Activated CD4-positive, alpha-beta T cell treated with anti-CD3 and anti-CD28 coated beads for 24 hours (primary cell): Measurements from ENCODE around the gene CBFB.
A peak's percentile ranks its signal among the peaks of the same experiment; 100 is the strongest.

Experiments used
- DNase-seq, 2 donors: peaks; one replicate each; pipeline ENCODE4 v3.0.0-alpha.2; 2020; ENCODE audit warnings: low read depth in 2 of 2

The CBFB gene

DNA sequence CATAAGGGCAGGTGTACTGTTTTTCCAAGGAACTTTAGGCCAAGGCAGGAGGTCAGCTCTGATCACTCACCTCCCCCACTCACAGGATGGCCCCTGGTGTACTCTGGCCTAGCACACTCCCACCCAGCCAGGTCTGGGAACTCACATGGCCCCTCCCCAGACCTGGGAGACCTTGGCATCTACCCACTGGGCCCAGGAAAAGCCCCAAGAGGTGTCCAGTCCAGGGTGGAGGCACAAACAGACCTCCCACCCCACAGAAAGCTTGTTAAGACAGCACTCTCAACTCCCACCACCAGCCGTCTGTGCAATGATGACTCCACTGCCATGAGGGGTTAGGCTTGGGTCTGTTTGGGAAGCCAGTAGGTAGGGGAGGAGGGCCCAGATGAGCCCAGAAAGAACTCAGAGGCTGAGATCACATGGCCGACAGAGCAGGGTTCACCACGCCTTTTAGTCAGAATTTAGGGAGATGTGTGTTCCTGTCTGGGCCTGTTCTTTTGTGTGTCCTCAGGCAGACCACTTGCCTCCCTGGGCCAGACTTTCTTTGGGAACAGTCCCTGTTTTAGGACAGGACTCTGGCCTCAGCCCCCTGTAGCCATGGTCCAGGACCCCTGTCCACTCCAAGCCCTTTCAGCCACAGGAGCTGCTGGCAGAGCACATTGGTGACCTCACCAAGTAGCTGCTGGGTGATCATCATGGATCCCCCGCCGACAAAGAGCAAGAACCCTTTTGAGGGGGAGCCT is 12.1 kb upstream of the CBFB start:
- no peak for DNase-seq

DNA sequence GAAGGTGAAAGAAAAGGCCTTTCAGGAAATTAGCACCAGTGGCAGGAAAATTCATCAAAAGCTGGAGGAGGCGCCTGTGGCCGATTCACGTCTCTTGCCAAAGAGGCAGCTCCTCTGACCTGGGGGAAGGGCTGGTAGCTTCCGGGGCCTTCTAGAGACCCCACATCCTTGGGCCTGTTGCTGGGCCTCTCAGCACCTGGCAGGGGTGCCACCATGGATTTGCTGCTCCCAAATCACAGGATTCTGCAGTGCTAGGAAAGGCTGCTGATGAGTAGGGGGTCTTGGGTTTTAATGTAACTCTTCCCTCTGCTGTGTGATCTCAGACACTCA is 11.6 kb upstream of the CBFB start:
- no peak for DNase-seq

DNA sequence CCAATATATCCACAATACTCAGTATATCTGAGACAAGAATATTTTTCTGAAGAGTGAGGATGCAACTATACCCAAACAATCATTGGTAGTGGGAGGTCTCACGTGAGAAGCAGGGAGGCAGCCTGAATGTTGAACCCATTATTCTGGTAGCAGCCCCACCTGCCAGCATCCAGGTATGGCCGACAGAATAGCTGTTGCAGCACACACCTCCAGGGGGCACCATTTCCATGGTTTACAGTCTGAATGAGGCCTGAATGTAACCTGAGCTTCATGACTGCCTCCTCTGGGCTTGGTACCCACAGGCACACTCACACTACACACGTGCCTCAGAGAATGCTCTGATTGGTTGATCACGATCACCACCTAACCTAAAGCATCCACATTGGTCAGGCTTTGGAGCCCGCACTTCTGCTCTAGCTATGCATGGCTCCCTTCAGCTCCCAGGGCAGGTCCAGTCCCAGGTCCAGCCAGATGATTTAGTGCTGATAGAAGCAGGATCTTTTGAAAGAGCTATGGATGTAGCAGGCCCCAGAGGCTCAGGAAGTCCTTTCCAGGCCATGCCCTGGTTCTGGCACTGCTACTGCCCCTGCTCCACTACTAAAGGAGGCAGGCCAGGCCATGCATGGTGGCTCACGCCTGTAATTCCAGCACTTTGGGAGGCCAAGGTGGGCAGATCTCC is 11.0 kb upstream of the CBFB start:
- DNase-seq = peak; percentile 83 to 90

DNA sequence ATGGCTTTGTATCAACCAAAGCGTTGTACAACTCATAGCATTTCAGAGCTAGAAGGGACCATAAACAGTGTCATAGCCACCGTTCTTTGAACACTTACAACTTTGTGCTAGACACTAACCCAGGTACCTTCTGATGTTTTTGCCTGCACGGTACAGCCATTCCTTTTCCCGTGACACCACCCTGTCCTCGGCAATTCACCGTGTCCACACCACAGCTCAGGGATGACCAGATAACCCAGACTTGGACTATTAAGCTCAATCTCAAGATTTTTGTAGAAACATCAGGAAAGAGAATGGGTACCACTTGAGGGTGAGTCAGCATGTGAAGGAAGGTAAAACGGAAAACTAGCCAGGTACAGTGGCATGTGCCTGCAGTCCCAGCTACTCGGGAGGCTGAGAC is 9.8 kb upstream of the CBFB start:
- no peak for DNase-seq

DNA sequence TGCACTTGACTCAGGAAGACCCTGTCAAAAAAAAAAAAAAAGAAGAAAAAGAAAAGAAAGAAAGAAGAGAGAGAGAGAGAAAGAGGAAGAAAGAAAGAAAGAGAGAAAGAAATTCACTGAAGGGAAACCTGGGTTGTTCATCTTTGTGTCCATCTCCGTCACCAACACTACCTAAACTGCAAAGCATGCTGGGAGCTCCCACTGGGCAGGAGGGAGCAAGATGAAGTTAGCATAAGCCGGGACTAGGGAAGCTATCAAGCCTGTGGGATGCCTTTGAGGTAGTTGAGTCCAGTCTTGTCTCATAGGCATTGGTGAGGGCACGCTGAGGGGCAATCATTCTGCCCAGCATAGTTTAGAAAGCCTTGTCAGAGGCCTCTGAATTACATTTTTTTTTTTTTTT is 7.6 kb upstream of the CBFB start:
- DNase-seq = no peak

DNA sequence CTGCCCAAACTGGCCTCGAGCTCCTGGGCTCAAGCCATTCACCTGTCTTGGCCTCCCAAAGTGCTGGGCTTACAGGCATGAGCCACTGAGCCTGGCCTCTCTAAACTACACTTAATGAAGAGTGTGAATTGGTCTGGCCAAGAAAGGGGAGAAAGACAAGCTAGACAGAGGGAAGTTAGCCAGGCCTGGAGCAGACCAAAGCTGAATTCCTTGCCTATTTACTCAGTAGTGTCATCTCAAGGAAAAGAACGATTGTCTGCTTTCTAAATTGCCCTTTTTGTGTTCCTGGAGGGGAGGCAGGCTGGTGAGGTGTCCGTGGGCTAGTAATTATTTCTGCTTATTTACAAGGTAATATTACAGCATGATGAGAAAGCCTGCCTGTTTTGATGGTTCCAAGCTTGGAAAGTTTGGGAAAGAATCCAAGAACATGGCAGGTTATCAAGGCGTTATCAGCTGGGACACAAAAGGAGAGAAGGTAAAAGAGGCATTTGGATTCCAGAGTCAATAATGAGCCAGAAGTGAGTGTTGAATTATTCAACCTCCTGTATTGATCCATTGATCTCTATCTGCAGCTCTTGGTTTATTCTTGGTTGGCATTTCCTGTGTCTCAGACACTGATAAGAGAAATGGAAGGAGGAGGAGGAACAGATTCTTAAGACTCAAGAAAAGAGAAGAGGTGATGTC is 6.3 kb upstream of the CBFB start:
- no peak for DNase-seq

DNA sequence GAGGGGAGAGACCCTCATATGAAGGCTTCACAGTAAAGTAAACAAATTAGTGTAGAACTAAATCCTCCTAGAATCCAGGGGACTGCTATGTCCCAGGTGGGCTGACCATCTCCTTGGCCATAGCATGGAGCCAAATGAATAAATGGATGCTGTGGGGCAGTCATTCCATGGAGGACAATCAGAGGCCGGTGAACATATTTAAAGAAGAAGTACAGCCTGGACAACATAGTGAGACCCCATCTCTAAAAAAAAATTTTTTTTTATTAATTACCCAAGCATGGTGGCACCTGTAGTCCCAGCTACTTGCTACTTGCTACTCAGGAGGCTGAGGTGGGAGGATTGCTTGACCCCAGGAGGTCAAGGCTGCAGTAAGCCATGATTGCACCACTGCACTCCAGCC is 5.3 kb upstream of the CBFB start:
- no peak for DNase-seq

DNA sequence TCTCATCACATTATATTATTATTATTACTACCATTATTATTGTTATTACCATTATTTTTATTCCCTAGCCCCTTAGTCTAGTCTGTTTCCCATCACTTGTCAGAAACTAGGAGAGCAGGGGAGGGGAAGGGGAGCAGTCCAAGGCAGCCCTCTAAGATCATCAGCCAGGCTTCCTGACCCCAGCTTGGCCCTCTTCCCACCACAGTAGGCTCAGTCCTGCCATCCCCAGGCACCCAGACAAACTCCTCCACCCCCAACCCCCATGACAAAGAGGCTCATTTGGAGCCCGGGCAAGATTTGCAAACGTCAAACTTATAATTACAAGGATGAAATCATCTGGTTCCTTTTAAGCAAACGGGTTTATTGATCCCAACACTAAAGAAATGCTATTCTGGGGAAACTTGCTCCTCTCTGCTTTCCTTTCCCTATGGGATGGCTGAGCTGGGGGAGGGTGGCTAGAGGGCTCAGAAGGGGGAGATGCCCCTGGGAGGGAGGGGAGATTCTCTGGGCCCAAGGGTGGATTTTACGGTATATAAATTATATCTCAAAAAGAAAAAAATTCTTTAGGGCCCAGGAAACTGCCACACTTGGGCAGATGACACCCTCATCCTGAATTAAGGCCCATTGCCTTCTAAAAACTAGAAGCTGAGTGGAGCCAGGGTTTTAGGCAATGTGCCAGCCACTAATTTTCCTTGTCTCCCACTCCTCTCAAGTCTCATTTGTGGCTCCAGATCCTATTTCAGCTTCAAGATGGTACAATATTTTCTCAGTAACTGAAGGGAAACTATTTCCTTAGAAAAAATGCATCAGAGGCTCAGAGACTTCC is 4.4 kb upstream of the CBFB start:
- no peak for DNase-seq

DNA sequence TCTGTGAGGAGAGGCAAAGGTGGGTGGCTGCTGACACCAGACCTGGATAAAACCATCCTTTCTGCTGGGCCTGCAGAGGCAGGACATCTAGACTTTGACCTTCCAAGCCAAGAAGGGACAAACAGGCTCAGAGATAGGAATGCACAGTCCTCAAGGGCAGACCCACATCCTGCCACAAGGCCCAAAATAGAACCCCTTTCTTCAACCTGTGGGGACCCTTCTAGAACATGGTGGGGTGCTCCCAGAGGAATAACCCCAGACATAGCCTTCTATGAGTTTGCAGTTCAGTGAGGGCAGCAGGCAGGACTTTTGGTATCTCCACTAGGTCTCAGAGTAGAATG is 3.8 kb upstream of the CBFB start:
- DNase-seq = no peak

DNA sequence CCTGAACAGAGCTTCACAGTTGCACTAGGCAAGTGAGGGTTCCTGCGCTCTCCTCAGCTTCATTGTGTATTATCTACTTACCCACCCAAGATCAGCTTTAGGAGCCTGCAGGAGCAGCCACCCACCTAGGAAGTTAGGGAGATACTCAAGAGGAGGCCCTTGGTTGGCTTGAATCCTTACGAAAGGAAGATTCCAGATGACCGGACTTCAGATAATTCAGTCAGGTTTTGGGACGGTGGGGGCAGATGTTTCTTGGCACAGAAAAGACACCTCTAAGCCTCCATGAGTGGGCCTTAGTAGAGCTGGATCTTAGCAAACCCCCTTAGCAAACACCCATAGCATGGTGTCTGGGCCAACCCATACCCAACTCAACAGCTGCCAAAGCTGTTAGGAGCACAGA is 2.4 kb upstream of the CBFB start:
- DNase-seq = no peak

DNA sequence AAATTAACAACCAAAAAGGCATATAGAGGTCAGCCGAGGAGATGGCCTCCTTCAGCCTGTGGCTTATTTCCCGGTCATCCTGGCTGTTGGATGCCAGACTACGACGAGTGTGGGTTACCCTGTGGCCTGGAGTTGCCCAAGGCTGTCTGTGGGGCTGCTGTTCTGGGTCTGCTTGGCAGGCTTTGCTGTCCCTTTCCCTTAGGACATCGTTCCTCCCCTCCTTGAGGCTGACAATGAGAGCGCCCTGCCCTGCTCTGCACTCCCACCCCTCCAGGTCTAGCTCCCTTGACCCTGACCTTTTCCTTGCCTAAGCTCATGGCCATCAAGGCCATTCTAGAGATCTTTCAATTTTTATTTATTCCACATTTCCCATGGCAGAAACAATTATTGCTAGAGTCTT is 1.9 kb upstream of the CBFB start:
- DNase-seq = no peak

DNA sequence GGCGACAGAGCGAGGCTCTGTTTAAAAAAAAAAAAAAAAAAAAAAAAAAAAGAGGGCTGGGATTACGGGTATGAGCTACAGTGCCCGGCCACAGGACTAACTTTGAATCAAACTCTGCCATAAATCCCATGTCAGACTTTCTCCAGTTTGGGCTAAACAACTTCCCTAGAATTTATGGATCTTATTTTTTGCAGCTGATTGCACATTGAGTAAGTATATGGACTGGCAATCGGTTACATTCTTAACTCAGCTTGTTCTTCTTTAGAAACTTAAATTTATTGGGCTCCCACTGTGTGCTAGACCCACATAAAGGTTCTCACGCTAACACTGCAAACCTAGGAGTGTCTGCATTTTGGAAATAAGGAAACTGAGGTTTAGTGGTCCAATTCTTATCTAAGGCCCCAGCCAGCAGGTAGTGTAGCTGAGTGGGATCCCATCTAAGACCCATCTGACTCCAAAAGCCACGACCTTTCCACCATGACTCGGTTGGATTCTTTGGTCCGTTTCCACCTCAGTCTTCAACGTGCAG is 718 bp upstream of the CBFB start:
- no peak for DNase-seq

DNA sequence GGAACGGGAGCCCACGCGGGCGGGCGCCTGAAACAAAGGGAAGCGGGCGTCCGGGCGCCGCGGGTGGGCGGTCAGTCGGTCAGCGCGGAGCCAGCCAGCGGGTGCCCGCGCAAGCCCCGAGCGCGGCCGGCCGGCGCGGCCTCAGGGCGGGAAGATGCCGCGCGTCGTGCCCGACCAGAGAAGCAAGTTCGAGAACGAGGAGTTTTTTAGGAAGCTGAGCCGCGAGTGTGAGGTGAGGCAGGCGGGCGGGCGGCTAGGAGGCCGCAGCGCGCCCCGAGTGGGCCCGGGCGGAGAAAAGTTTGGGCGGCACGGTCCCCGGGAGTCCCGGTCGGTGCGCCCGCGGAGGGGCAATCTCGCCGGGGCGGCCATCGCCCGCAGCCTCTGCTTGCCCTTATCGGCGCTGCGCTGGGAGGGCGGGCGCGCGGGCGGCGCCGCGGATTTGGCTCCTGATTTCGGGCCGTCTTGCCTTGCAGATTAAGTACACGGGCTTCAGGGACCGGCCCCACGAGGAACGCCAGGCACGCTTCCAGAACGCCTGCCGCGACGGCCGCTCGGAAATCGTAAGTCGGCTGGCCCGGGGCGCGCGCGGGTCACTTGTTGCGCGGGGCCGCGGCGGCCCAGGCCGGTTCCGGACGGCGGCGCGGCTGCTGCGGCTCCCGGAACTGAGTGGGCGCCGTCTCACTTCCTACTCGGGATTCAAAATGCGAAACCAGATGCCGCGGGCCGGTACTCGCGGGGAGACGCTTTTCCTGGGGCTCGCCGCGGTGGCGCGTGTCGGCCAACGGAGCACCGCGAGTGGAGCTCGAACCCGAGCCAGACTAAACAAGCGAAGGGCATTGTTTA is 526 bp downstream of the CBFB start:
- DNase-seq = peak; percentile 31 to 48

DNA sequence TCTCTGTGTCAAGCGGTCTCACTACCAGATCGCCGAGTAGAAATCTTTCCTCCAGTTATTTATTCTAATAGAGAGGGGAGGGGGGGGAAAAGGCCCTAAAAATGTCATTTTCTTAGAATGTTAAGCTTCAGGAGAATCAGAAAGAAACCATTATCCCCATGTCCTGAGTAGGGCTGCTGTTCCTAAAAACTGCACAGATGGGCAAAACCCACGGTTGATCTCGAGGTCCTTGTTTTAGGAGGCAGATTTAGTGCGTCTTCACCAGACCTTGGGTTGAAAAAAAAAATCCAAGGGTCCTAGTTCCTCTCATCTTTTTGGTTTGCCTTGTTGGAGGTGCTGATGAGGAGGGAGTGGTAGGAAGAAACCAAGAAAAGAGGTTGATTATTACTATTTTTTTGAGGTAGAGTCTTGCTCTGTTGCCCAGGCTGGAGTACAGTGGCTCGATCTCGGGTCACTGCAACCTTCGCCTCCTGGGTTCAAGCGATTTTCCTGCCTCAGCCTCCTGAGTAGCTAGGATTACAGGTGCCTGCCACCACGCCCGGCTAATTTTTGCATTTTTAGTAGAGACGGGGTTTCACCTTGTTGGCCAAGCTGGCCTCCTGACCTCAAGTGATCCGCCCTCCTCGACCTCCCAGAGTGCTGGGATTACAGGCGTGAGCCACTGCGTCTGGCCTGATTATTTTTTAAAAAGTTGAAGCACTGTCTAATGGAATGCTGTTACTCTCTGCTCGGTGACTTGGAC is 1.4 kb downstream of the CBFB start:
- no peak for DNase-seq

DNA sequence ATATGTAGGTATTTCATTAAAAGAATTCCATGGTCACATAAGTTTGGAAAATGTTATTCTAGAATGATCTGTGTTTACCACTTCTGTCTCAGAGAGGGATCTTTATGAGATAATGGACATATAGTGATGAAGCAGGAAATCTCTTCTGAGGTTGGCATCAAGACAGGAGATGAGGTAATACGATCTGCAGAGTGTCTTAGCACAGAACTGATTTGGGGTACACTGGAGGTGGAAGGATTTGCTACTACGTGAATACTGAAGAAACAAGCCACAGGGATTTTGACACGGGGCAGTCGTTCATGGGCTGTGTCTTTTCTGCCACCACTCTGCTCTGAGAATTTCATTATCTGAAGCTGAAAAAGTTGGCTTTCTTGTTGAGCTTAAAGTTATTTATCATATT is 5.5 kb downstream of the CBFB start:
- no peak for DNase-seq

DNA sequence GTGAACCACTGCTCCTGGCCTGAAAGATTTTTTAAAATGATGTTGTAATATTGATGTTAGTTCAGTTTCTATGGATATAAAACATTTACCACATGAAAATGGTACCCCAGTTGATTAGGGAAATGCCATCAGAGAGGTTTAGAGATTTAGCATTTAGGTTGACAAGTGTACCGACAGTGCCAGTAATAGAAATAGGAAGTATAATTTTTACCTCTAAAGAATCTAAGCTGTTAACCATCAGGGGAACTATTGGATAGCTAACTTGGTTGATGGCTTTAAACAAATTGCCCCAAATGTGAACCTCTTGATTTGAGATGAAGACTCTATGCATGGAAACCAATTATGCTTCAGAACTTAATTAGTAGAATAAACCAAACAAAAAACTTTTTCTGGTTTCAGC is 6.4 kb downstream of the CBFB start:
- no peak for DNase-seq

DNA sequence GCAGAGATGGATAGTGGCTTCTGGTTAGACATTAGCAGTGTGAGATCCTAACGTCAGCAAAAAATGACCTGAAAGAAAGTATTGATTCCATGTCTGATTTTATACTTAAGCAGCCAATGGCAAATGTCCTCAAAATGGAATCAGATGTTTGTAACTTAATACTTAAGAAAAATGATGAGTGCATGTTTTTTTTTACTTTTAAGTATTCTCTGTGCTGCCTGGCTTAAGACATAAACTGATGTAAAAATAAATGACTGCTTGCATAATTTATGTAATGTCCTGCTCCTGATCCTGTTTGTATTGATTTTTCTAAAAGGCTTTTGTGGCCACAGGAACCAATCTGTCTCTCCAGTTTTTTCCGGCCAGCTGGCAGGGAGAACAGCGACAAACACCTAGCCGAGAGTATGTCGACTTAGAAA is 7.4 kb downstream of the CBFB start:
- no peak for DNase-seq

DNA sequence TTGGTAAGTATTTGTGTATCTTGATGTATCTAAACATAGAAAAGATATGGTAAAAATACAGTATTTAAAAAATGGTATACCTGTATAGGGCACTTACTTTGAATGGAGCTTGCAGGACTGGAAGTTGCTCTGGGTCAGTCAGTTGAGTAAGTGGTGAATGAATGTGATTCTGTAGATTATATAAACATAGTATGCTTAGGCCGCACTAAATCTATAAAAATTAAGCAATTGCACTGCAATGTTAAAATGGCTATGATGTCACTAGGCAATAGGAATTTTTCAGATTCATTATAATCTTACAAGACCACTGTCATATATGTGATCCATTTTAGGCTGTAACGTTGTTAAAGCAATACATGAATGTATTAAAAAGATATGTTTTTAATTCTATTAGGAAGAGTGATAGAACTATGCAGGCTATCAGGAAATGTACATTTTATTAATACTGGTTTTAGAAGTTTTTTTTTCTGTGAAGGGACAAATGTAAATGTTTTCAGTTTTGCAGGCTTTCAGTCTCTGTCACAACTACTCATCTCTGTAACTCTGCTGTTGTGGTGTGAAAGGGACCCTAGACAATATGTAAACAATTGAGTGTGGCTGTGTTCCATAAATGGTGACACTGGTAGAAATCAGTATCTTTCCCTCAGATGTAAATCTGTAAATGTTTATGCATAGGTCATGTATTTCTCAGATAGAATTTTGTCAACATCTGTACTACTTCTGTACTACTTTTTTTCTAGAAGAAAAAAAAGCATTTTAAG is 10.5 kb downstream of the CBFB start:
- no peak for DNase-seq

DNA sequence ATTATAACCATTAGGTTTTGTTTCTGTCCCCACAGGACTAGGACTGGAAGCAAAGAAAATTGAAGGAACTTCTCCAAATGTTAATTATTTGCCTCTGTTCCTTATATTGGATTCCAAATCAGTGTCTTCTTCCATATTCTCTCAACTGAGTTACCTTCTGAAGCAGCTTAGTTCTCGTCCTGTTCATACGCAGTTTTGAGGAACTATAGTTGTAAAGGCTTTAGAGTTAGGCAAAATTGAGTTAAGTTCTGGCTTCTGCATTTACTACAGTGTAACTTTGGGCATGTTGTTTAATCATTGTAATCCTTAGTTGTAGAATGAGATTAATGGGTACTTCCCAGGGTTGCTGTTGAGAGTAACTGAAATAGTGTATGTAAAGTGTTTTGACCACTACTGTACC is 11.2 kb downstream of the CBFB start:
- no peak for DNase-seq

DNA sequence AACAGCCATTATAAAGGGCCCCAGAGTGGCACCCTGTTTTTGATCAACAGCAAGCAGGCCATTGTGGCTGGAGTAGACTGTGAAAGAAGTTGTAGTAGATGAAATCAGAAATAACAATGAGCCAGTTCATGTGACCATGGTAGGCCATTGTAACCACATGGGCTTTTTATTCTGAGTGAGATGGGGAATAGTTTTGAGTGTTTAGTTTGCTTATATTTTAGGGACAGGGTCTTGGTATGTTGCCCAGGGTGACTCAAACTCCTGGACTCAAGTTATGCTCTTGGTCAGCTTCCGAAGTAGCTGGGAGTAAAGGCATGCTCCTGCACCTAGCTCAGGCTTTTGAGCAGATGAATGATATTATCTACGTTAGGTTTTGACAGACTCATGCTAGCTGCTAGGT is 12.0 kb downstream of the CBFB start:
- no peak for DNase-seq
